ENCODE results near the gene TFF1. TPM values are rescaled to one million over a fixed set of nuclear protein-coding genes. Genes with fewer than 3 reads are reported as not detected.

TFF1 gene
- total RNA-seq, 1 donor from 2014 or later, result not detected

DNA sequence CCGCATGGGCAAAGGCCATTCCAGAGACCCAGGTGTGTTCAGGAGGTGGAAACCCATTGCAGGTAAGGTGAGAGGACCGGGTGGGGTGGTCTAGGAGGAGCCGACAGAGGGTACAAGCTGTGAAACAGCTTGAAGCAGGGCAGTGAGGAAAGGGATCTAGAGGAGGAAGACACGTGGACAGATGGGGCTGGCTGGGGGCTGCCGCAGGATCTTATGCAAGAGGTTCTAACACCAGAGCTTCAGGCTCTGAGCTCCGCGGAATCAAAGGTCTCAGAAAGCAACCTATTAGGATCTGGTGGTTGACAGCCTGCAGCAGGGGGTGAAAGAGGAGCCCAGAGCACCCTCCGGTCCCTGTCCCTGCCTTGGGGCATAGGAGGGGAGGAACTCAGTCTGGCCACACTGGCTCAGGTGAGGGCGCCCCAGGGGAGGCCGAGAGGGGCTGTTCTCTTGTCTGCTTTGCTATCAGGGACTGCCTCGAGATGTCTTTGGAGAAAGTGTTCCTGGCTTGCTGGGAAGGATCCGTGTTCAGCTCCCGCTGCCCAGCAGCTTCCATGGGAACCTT lies 1.9 kb downstream of the TFF1 start:
- H3K27ac Mint-ChIP-seq (ENCODE audit: unreplicated experiment), result no peak overlapping the region
- H3K27me3 Mint-ChIP-seq (ENCODE audit: low read depth), result no peaks in the 10 kb centered on the region
- H3K36me3 Mint-ChIP-seq (ENCODE audit: low read depth), result no peaks in the 10 kb centered on the region
- no peaks in the 10 kb centered on the region for H3K9me3 Mint-ChIP-seq
- no peak for DNase-seq (ENCODE audit: low read depth, low spot score)
- no peak overlapping the region for H3K4me3 Mint-ChIP-seq
- H3K4me1 Mint-ChIP-seq, result no peaks in the 10 kb centered on the region
- TF ChIP-seq, protein P1, sequence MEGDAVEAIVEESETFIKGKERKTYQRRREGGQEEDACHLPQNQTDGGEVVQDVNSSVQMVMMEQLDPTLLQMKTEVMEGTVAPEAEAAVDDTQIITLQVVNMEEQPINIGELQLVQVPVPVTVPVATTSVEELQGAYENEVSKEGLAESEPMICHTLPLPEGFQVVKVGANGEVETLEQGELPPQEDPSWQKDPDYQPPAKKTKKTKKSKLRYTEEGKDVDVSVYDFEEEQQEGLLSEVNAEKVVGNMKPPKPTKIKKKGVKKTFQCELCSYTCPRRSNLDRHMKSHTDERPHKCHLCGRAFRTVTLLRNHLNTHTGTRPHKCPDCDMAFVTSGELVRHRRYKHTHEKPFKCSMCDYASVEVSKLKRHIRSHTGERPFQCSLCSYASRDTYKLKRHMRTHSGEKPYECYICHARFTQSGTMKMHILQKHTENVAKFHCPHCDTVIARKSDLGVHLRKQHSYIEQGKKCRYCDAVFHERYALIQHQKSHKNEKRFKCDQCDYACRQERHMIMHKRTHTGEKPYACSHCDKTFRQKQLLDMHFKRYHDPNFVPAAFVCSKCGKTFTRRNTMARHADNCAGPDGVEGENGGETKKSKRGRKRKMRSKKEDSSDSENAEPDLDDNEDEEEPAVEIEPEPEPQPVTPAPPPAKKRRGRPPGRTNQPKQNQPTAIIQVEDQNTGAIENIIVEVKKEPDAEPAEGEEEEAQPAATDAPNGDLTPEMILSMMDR (conservative IDR thresholded peaks at IDR 0.05), result no peak

DNA sequence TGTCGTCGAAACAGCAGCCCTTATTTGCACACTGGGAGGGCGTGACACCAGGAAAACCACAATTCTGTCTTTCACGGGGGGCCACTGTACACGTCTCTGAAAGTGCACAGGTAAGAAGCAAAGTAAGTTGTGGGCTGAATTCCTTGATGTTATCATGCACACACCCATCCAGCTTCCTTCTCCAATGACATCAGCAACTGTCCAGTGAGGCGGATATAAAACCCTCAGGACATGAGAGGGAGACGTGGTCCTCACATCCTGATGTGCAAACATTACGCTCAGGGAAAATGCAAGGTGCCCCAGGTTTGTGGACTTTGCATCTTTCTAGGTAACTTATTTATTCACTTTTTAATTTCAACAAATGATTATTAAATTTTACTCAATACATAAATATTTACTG lies 3.0 kb downstream of the TFF1 start:
- no peak for DNase-seq (ENCODE audit: low read depth, low spot score)
- TF ChIP-seq, protein P1 (conservative IDR thresholded peaks at IDR 0.05), result no peak
- no peak overlapping the region for H3K4me3 Mint-ChIP-seq

DNA sequence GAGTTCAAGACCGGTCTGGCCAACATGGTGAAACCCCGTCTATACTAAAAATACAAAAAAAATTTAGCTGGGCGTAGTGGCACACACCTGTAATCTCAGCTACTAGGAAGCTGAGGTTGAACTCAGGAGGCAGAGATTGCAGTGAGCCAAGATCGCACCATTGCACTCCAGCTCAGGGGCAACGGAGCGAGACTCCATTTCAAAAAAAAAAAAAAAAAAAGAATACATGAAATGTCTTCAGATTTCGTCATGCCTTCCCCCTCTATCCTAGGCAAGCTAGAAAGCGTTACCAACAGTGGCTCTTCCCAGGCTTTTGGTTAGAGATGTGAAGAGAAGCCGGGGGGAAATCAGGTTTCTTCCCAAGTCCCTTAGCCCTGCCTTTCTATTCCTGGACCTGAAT lies 3.6 kb downstream of the TFF1 start:
- TF ChIP-seq, protein P1 (conservative IDR thresholded peaks at IDR 0.05), result no peak
- no peaks in the 10 kb centered on the region for H3K9me3 Mint-ChIP-seq
- H3K4me1 Mint-ChIP-seq, result no peaks in the 10 kb centered on the region
- peaks cover 2% of the 10 kb centered on the region for H3K27me3 Mint-ChIP-seq (ENCODE audit: low read depth)
- H3K27ac Mint-ChIP-seq (ENCODE audit: unreplicated experiment), result no peak overlapping the region
- DNase-seq (ENCODE audit: low read depth, low spot score), result no peak
- no peaks in the 10 kb centered on the region for H3K36me3 Mint-ChIP-seq (ENCODE audit: low read depth)
- H3K4me3 Mint-ChIP-seq, result no peak overlapping the region

More for the DNA sequence above, 3.0 kb downstream of the TFF1 start:
- Mint-ChIP-seq H3K9me3 (no peaks in the 10 kb centered on the region), H3K36me3 (ENCODE audit: low read depth) (no peaks in the 10 kb centered on the region), H3K27me3 (ENCODE audit: low read depth) (peaks cover 2% of the 10 kb centered on the region), H3K27ac (ENCODE audit: unreplicated experiment) (no peak overlapping the region), H3K4me1 (no peaks in the 10 kb centered on the region)

DNA sequence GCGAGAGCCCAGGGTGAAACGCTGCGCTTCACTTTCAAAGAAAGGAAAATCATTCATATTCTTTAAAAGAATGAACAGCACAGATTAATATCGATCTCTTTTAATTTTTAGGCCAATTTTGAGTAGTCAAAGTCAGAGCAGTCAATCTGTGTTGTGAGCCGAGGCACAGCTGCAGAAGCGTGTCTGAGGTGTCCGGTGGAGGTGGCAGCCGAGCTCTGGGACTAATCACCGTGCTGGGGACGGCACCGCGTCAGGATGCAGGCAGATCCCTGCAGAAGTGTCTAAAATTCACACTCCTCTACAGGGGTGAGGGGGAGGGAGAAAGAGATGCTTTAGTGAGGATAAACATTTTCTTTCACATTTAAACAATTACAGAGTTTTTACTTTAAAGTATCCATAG lies 4.1 kb downstream of the TFF1 start:
- H3K9me3 Mint-ChIP-seq, result peaks cover 3% of the 10 kb centered on the region

DNA sequence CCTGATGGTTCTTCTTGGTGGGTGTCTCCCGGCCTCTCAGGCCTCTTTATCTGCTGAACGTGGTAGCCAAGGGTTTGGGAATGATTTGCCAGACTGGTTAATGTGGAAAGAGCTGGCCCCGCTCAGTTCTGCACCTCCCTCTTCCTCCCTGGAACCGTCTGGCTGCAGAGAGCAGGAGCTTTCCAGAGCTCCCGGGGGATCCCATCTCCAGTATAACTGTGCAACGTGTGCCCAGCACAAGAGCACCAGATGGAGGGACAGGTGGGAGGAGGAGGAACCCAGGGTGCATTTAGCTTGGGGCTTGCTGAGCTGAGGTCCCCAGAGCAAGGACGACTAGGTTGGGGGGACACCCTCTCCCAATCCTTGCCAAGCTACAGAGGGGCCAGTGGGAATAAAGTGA lies 5.0 kb downstream of the TFF1 start:
- Mint-ChIP-seq H3K4me3 (no peak overlapping the region), H3K36me3 (ENCODE audit: low read depth) (no peaks in the 10 kb centered on the region), H3K27ac (ENCODE audit: unreplicated experiment) (no peak overlapping the region), H3K27me3 (ENCODE audit: low read depth) (peaks cover 2% of the 10 kb centered on the region), H3K9me3 (peaks cover 7% of the 10 kb centered on the region), H3K4me1 (no peaks in the 10 kb centered on the region)
- no peak for DNase-seq (ENCODE audit: low read depth, low spot score)
- TF ChIP-seq, protein P1 (conservative IDR thresholded peaks at IDR 0.05), result no peak

More for the DNA sequence above, 4.1 kb downstream of the TFF1 start:
- H3K36me3 Mint-ChIP-seq (ENCODE audit: low read depth), result no peaks in the 10 kb centered on the region
- H3K4me1 Mint-ChIP-seq, result no peaks in the 10 kb centered on the region
- no peak overlapping the region for H3K4me3 Mint-ChIP-seq
- TF ChIP-seq, protein P1 (conservative IDR thresholded peaks at IDR 0.05), result no peak
- DNase-seq (ENCODE audit: low read depth, low spot score), result no peak
- peak overlapping the region; percentile 65 for H3K27ac Mint-ChIP-seq (ENCODE audit: unreplicated experiment)
- H3K27me3 Mint-ChIP-seq (ENCODE audit: low read depth), result peaks cover 2% of the 10 kb centered on the region
